ENCODE measurements around the gene STEAP4. TPM values are rescaled to one million over a fixed set of nuclear protein-coding genes. Genes with fewer than 3 reads are reported as not detected.

Gene STEAP4
- total RNA-seq, 1 experiment from 2014 or later, result not detected

GRCh38 chr7:88226201-88226600, 80.5 kb downstream of the STEAP4 start:
- intact Hi-C loops (cut with micrococcal nuclease), result no loop called here
- H3K4me3 Mint-ChIP-seq (ENCODE audit: unreplicated experiment), result no peak overlapping the region
- TF ChIP-seq CTCF (IDR thresholded peaks at IDR 0.05; ENCODE audit: unreplicated experiment), result no peak
- H3K36me3 Mint-ChIP-seq (ENCODE audit: insufficient read depth, unreplicated experiment), result no peaks in the 10 kb centered on the region
- POLR2A ChIA-PET, result interaction anchor here (0.6 to 2.2 kb wide), 5 partner anchors 9 to 307 kb away, joined by 3 to 4 read pairs (median 3); no protein-coding TSS in a partner anchor
- no peaks in the 10 kb centered on the region for H3K27me3 Mint-ChIP-seq (ENCODE audit: insufficient read depth, unreplicated experiment)
- no peaks in the 10 kb centered on the region for H3K4me1 Mint-ChIP-seq (ENCODE audit: insufficient read depth, unreplicated experiment)
- CTCF ChIA-PET, result interaction anchor here (0.7 to 1.9 kb wide), 5 partner anchors 8 to 340 kb away, joined by 3 to 10 read pairs (median 4); no protein-coding TSS in a partner anchor
- DNase-seq (ENCODE audit: unreplicated experiment), result no peak
- no TSS peak for BruUV-seq (replicated peaks)
- H3K9me3 Mint-ChIP-seq (ENCODE audit: unreplicated experiment), result no peaks in the 10 kb centered on the region
- H3K27ac Mint-ChIP-seq (ENCODE audit: low read depth, unreplicated experiment), result no peak overlapping the region

- BruUV-seq (replicated peaks), result no TSS peak
- Mint-ChIP-seq H3K36me3 (ENCODE audit: insufficient read depth, unreplicated experiment) (no peaks in the 10 kb centered on the region), H3K4me3 (ENCODE audit: unreplicated experiment) (no peak overlapping the region), H3K27me3 (ENCODE audit: insufficient read depth, unreplicated experiment) (no peaks in the 10 kb centered on the region), H3K27ac (ENCODE audit: low read depth, unreplicated experiment) (no peak overlapping the region), H3K9me3 (ENCODE audit: unreplicated experiment) (no peaks in the 10 kb centered on the region), H3K4me1 (ENCODE audit: insufficient read depth, unreplicated experiment) (no peaks in the 10 kb centered on the region)
- ChIA-PET CTCF (interaction anchor here (0.6 to 1.7 kb wide), 7 partner anchors 19 to 1170 kb away, joined by 3 to 5 read pairs (median 3); no protein-coding TSS in a partner anchor), POLR2A (interaction anchor here (0.6 to 1.8 kb wide), 2 partner anchors 97 to 467 kb away, joined by 3 to 4 read pairs; no protein-coding TSS in a partner anchor)
- intact Hi-C loops (cut with micrococcal nuclease), result no loop called here
- DNase-seq (ENCODE audit: unreplicated experiment), result peak; percentile 52
- no peak for TF ChIP-seq CTCF (IDR thresholded peaks at IDR 0.05; ENCODE audit: unreplicated experiment)
These were observed 82.0 kb downstream of the STEAP4 start for GRCh38 chr7:88224601-88225275.

GRCh38 chr7:88223265-88223664, 83.4 kb downstream of the STEAP4 start:
- POLR2A ChIA-PET, result interaction anchor here (1.8 kb wide), 1 partner anchor 98 kb away, joined by 4 read pairs; no protein-coding TSS in a partner anchor
- Mint-ChIP-seq H3K27me3 (ENCODE audit: insufficient read depth, unreplicated experiment) (no peaks in the 10 kb centered on the region), H3K27ac (ENCODE audit: low read depth, unreplicated experiment) (no peak overlapping the region), H3K36me3 (ENCODE audit: insufficient read depth, unreplicated experiment) (no peaks in the 10 kb centered on the region), H3K4me1 (ENCODE audit: insufficient read depth, unreplicated experiment) (peaks cover 6% of the 10 kb centered on the region), H3K4me3 (ENCODE audit: unreplicated experiment) (no peak overlapping the region), H3K9me3 (ENCODE audit: unreplicated experiment) (no peaks in the 10 kb centered on the region)
- CTCF ChIA-PET, result interaction anchor here (1.7 kb wide), 1 partner anchor 178 kb away, joined by 4 read pairs; no protein-coding TSS in a partner anchor
- BruUV-seq (replicated peaks), result no TSS peak
- DNase-seq (ENCODE audit: unreplicated experiment), result no peak
- TF ChIP-seq CTCF (IDR thresholded peaks at IDR 0.05; ENCODE audit: unreplicated experiment), result no peak
- intact Hi-C loops (cut with micrococcal nuclease), result no loop called here

Other genes starting within 250 kb of the STEAP4 start
- 80.0 and 110 TPM in 2 replicates for gene SRI, start 86.9 kb downstream of the STEAP4 start, total RNA-seq (2022)